Measurements from ENCODE around the gene VSTM5.

The VSTM5 gene

DNA sequence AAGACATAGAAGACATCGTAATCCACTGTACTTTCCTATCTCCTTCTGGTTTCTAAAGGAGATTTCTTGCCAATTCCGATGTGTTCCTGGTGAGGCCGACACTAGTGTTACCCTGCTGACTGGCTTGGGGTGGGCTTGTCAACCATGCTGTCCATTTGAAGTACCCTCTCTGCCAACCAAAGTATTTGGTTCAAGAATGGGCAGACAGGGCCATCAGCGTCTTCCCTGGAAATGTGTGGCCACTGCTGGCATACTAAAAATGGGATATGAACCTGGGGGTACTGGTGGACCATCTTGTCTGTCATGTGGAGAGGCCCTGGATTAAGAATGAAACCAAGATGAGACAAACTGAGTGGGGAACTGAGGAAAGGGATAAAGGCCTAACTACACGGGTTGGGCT, 1.8 kb upstream of the VSTM5 start:
- Histone ChIP-seq H3K4me1 (ENCODE audit: insufficient read depth, low read length) (no peaks in the 10 kb centered on the region), H3K4me3 (ENCODE audit: low read length) (no peak overlapping the region), H3K36me3 (ENCODE audit: insufficient read depth, low read length) (no peaks in the 10 kb centered on the region), H3K9me3 (ENCODE audit: low read length) (no peaks in the 10 kb centered on the region), H2AFZ (ENCODE audit: low read depth, low read length) (no peak overlapping the region), H3K27me3 (ENCODE audit: insufficient read depth, low read length) (peaks cover 4% of the 10 kb centered on the region)

- Histone ChIP-seq H2AFZ (ENCODE audit: low read depth, low read length) (no peak overlapping the region), H3K36me3 (ENCODE audit: insufficient read depth, low read length) (no peaks in the 10 kb centered on the region), H3K9me3 (ENCODE audit: low read length) (no peaks in the 10 kb centered on the region), H3K27me3 (ENCODE audit: insufficient read depth, low read length) (peaks cover 4% of the 10 kb centered on the region), H3K4me1 (ENCODE audit: insufficient read depth, low read length) (no peaks in the 10 kb centered on the region), H3K4me3 (ENCODE audit: low read length) (no peak overlapping the region)
These were observed 446 bp downstream of the VSTM5 start for GRCh38 chr11:93849751-93850593.

GRCh38 chr11:93849201-93849600, 1.2 kb downstream of the VSTM5 start:
- H2AFZ ChIP-seq (ENCODE audit: low read depth, low read length) = no peak overlapping the region
- H3K4me1 ChIP-seq (ENCODE audit: insufficient read depth, low read length) = no peaks in the 10 kb centered on the region
- H3K36me3 ChIP-seq (ENCODE audit: insufficient read depth, low read length) = no peaks in the 10 kb centered on the region
- no peak overlapping the region for H3K4me3 ChIP-seq (ENCODE audit: low read length)
- H3K9me3 ChIP-seq (ENCODE audit: low read length) = no peaks in the 10 kb centered on the region
- H3K27me3 ChIP-seq (ENCODE audit: insufficient read depth, low read length) = peaks cover 4% of the 10 kb centered on the region

- peaks cover 7% of the 10 kb centered on the region for H3K27me3 ChIP-seq (ENCODE audit: insufficient read depth, low read length)
- no peak overlapping the region for H3K4me3 ChIP-seq (ENCODE audit: low read length)
- no peaks in the 10 kb centered on the region for H3K9me3 ChIP-seq (ENCODE audit: low read length)
- no peaks in the 10 kb centered on the region for H3K4me1 ChIP-seq (ENCODE audit: insufficient read depth, low read length)
- H2AFZ ChIP-seq (ENCODE audit: low read depth, low read length) = no peak overlapping the region
- no peaks in the 10 kb centered on the region for H3K36me3 ChIP-seq (ENCODE audit: insufficient read depth, low read length)
These were observed 4.0 kb downstream of the VSTM5 start for GRCh38 chr11:93846411-93846810.

GRCh38 chr11:93845181-93846092, 5.0 kb downstream of the VSTM5 start:
- H3K4me3 ChIP-seq (ENCODE audit: low read length) = no peak overlapping the region
- peaks cover 7% of the 10 kb centered on the region for H3K27me3 ChIP-seq (ENCODE audit: insufficient read depth, low read length)
- H3K9me3 ChIP-seq (ENCODE audit: low read length) = no peaks in the 10 kb centered on the region

DNA sequence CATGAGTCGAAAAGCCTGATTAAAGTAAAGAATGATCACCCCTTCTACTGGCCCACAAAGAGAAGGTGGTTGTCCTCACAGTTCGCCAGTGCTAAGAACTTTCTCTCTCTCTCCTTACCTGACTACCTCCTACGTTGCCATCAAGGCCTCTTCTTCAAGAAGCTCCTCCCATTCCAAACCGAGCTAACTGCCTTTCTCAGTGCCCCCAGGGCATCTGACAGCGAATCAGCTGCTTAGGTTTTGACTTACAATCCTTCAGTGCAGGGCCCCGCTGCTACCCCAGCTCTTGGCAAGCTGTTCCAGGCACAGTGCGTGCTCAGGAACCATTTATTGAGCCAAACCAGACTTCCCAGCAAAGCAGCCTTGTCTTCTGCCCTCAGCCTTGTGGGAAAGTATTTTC, 5.8 kb downstream of the VSTM5 start:
- peaks cover 6% of the 10 kb centered on the region for H3K27me3 ChIP-seq (ENCODE audit: insufficient read depth, low read length)
- no peak overlapping the region for H3K4me3 ChIP-seq (ENCODE audit: low read length)
- H3K36me3 ChIP-seq (ENCODE audit: insufficient read depth, low read length) = no peaks in the 10 kb centered on the region
- no peaks in the 10 kb centered on the region for H3K9me3 ChIP-seq (ENCODE audit: low read length)
- H2AFZ ChIP-seq (ENCODE audit: low read depth, low read length) = no peak overlapping the region
- H3K4me1 ChIP-seq (ENCODE audit: insufficient read depth, low read length) = no peaks in the 10 kb centered on the region

More at GRCh38 chr11:93845181-93846092, 5.0 kb downstream of the VSTM5 start:
- no peaks in the 10 kb centered on the region for H3K36me3 ChIP-seq (ENCODE audit: insufficient read depth, low read length)
- no peak overlapping the region for H2AFZ ChIP-seq (ENCODE audit: low read depth, low read length)
- H3K4me1 ChIP-seq (ENCODE audit: insufficient read depth, low read length) = no peaks in the 10 kb centered on the region

GRCh38 chr11:93843906-93844305, 6.5 kb downstream of the VSTM5 start:
- H3K36me3 ChIP-seq (ENCODE audit: insufficient read depth, low read length) = no peaks in the 10 kb centered on the region
- H3K4me1 ChIP-seq (ENCODE audit: insufficient read depth, low read length) = no peaks in the 10 kb centered on the region
- no peak overlapping the region for H3K4me3 ChIP-seq (ENCODE audit: low read length)
- peaks cover 3% of the 10 kb centered on the region for H3K27me3 ChIP-seq (ENCODE audit: insufficient read depth, low read length)
- H2AFZ ChIP-seq (ENCODE audit: low read depth, low read length) = no peak overlapping the region
- H3K9me3 ChIP-seq (ENCODE audit: low read length) = no peaks in the 10 kb centered on the region

- no peak overlapping the region for H2AFZ ChIP-seq (ENCODE audit: low read depth, low read length)
- H3K4me3 ChIP-seq (ENCODE audit: low read length) = no peak overlapping the region
- peaks cover 3% of the 10 kb centered on the region for H3K27me3 ChIP-seq (ENCODE audit: insufficient read depth, low read length)
- no peaks in the 10 kb centered on the region for H3K36me3 ChIP-seq (ENCODE audit: insufficient read depth, low read length)
- no peaks in the 10 kb centered on the region for H3K4me1 ChIP-seq (ENCODE audit: insufficient read depth, low read length)
- no peaks in the 10 kb centered on the region for H3K9me3 ChIP-seq (ENCODE audit: low read length)
These were observed 8.0 kb downstream of the VSTM5 start for GRCh38 chr11:93842461-93842860.

GRCh38 chr11:93842034-93842433, 8.4 kb downstream of the VSTM5 start:
- Histone ChIP-seq H3K36me3 (ENCODE audit: insufficient read depth, low read length) (no peaks in the 10 kb centered on the region), H3K27me3 (ENCODE audit: insufficient read depth, low read length) (peaks cover 3% of the 10 kb centered on the region), H3K9me3 (ENCODE audit: low read length) (no peaks in the 10 kb centered on the region), H3K4me1 (ENCODE audit: insufficient read depth, low read length) (no peaks in the 10 kb centered on the region), H3K4me3 (ENCODE audit: low read length) (no peak overlapping the region), H2AFZ (ENCODE audit: low read depth, low read length) (no peak overlapping the region)

DNA sequence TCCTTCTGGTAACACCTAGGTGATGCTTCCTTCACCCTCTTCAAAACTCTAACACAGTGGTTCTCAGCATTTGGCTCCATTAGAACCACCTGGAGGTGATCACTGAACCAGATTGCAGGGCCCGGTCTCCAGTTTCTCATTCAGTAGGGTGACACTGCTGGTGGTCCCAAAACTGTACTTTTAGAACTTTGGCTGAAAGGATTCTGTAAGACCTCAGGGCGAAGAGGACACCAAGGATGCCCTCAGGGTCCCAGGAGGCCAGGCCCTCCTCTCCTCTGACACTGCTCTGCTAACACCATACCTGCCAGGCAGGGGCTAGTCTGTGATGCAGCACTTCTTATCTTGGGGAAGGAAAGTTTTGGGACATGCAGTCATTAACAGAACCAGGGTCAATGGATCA, 9.0 kb downstream of the VSTM5 start:
- H2AFZ ChIP-seq (ENCODE audit: low read depth, low read length) = no peak overlapping the region

DNA sequence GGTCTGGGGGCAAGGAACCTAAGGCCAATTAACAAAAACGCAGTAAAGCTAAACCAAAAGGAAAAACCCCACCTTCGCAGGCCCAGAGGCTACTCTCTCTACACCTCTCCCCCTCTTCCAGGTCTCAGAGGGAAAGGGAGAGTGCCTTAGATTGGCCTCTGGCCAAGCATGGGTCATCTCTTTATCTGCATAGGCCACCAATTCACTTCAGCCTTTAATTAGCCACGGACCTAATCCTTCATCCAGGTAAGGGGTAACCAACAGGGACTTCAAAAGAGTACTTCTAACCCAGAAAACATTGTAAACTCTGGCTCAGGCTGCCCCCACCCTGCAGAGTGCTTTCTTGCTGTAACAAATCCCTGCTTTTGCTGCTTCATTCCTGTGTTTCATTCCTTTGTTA, 9.4 kb downstream of the VSTM5 start:
- H3K4me1 ChIP-seq (ENCODE audit: insufficient read depth, low read length) = no peaks in the 10 kb centered on the region
- H3K9me3 ChIP-seq (ENCODE audit: low read length) = no peaks in the 10 kb centered on the region
- no peak overlapping the region for H2AFZ ChIP-seq (ENCODE audit: low read depth, low read length)
- no peaks in the 10 kb centered on the region for H3K36me3 ChIP-seq (ENCODE audit: insufficient read depth, low read length)
- H3K27me3 ChIP-seq (ENCODE audit: insufficient read depth, low read length) = peaks cover 3% of the 10 kb centered on the region
- no peak overlapping the region for H3K4me3 ChIP-seq (ENCODE audit: low read length)

More for the DNA sequence above, 9.0 kb downstream of the VSTM5 start:
- no peaks in the 10 kb centered on the region for H3K4me1 ChIP-seq (ENCODE audit: insufficient read depth, low read length)
- no peaks in the 10 kb centered on the region for H3K9me3 ChIP-seq (ENCODE audit: low read length)
- H3K36me3 ChIP-seq (ENCODE audit: insufficient read depth, low read length) = no peaks in the 10 kb centered on the region
- peaks cover 3% of the 10 kb centered on the region for H3K27me3 ChIP-seq (ENCODE audit: insufficient read depth, low read length)
- H3K4me3 ChIP-seq (ENCODE audit: low read length) = no peak overlapping the region

DNA sequence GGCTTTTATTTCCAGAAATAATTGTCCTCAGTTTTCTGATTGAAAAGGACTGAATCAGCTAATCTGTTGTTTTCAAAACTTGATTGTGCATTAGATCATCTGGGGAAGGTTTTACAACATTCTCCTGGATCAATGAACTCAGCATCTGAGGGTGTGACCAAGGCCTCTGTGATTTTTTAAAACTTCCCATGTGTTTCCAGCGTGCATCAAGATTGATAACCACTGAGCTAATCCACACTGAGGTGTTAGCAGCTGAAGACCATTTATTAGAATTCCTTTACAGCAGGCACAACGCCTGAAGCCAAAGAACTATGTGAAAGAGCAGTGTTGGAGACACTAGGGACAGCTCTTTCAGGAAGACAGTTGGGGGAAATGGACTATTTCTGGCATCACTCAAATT, 10.2 kb downstream of the VSTM5 start:
- no peaks in the 10 kb centered on the region for H3K4me1 ChIP-seq (ENCODE audit: insufficient read depth, low read length)
- H3K36me3 ChIP-seq (ENCODE audit: insufficient read depth, low read length) = no peaks in the 10 kb centered on the region
- no peak overlapping the region for H2AFZ ChIP-seq (ENCODE audit: low read depth, low read length)
- no peak overlapping the region for H3K4me3 ChIP-seq (ENCODE audit: low read length)
- peaks cover 3% of the 10 kb centered on the region for H3K27me3 ChIP-seq (ENCODE audit: insufficient read depth, low read length)
- no peaks in the 10 kb centered on the region for H3K9me3 ChIP-seq (ENCODE audit: low read length)

DNA sequence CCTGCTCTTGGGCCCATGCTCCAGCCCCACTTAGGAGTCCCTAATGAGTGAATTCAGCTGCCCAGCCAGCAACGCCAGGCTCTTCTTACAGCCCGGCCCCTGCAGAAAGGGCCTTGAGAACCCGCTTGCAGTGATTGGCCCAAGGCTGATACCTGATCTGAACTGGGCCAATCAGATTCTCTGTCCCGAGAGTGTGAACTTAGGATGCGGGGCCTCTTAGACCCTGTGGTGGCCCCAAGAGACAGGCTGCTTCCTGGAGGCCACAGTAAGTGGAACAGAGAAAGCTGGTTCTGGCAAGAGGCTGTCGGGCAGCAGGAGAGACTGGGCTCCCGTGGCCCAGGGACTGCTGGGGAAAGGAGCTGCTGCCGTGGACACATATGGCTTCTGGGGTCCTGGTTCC, 11.5 kb downstream of the VSTM5 start:
- Histone ChIP-seq H3K27me3 (ENCODE audit: insufficient read depth, low read length) (peaks cover 3% of the 10 kb centered on the region), H3K36me3 (ENCODE audit: insufficient read depth, low read length) (no peaks in the 10 kb centered on the region), H3K9me3 (ENCODE audit: low read length) (no peaks in the 10 kb centered on the region), H3K4me1 (ENCODE audit: insufficient read depth, low read length) (no peaks in the 10 kb centered on the region), H3K4me3 (ENCODE audit: low read length) (no peak overlapping the region), H2AFZ (ENCODE audit: low read depth, low read length) (no peak overlapping the region)
